ENCODE measurements around the gene PPP2R2C.

Gene PPP2R2C

DNA sequence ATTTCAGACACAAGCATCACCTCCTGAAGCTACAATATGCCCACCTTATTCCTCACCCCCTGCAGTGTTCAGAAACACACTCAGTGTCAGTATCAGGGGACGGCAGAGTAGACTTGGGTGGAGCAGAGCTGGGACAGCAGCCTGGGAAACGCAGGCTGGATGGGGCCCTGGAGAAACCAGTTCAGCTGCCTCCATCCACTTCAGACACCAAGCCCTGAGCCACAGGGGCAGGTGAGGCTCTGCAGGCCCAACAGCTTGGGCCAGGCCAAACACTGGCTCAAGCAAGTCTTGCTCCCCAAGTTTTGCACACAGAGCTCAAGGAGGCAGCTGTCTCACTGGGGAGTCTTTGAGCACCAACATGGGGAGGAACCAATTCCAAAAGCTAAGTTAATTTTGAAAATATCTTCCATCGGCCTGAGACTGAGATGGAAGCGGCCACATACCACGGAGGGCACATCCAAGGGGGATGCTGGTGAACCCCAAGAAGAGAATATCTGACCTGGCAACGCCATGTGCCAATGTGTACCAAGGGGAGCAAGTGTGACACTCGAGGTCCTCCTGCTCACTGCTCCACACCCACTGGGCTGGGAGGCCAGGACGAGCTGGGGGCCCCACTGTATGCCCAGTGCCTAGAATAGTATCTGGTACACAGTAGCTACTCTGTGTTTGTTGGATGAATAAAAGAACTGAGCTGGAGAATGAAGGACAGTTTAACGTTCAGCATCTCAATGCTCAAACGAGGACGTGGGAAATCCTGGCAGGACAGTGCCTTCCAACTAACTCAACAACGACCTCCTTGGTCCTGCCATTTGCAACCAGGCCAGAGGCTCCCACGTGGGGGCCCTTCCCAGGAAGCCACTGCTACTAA lies 45.6 kb downstream of the PPP2R2C start:
- Histone ChIP-seq H3K9me3 (ENCODE audit: insufficient read depth, low read depth, low read length) (no peaks in the 10 kb centered on the region), H3K27me3 (ENCODE audit: insufficient read depth, low read length) (no peaks in the 10 kb centered on the region), H3K9ac (ENCODE audit: low read depth, low read length) (no peak overlapping the region), H3K4me1 (ENCODE audit: insufficient read depth, low read length) (no peaks in the 10 kb centered on the region), H3K4me3 (ENCODE audit: low read length) (no peak overlapping the region), H3K36me3 (ENCODE audit: insufficient read depth, low read depth, low read length) (no peaks in the 10 kb centered on the region), H3K27ac (ENCODE audit: low read length) (no peak overlapping the region)

DNA sequence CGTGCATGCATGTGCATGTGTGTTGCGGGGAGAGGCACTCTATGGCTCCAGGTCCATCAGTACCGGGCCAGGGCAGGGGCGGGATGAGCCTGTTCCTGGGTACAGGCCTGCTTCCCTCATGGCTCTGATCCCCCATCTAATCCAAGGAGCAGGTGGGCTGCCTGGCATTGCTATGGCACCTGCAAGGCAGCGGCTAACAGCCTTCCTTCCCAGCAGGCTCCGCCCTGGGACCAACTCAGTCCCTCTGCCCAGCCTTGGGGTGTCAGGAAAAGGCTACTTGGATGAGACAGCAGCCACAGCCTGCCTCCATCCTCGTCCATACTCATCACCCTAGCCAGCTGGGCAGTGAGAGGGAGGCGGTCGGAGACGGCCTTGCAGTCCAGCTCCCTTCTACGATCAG lies 46.5 kb downstream of the PPP2R2C start:
- H3K27ac ChIP-seq (ENCODE audit: low read length): no peak overlapping the region
- H3K9me3 ChIP-seq (ENCODE audit: insufficient read depth, low read depth, low read length): no peaks in the 10 kb centered on the region
- H3K27me3 ChIP-seq (ENCODE audit: insufficient read depth, low read length): no peaks in the 10 kb centered on the region
- H3K9ac ChIP-seq (ENCODE audit: low read depth, low read length): no peak overlapping the region
- H3K4me3 ChIP-seq (ENCODE audit: low read length): no peak overlapping the region
- H3K4me1 ChIP-seq (ENCODE audit: insufficient read depth, low read length): no peaks in the 10 kb centered on the region
- no peaks in the 10 kb centered on the region for H3K36me3 ChIP-seq (ENCODE audit: insufficient read depth, low read depth, low read length)

DNA sequence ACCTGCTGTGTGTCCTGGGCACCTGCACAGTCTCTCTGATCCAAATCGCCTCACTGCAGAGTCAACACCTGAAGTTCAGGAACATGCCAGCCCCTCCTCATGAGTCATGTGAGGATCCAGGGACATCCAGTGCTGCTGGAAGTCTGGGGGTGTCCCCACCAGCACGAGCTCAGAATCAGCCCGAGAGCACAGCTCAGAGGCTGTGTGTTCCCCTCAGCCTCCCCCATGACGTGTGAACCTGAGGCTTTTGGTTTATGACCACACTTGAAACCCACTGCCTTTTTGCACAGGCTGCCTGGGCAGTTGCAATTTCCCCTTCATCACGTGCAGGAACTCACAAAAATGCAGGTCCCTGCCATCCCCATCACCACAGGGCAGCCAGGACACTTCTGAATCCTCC lies 47.1 kb downstream of the PPP2R2C start:
- Histone ChIP-seq H3K27ac (ENCODE audit: low read length) (no peak overlapping the region), H3K36me3 (ENCODE audit: insufficient read depth, low read depth, low read length) (no peaks in the 10 kb centered on the region), H3K27me3 (ENCODE audit: insufficient read depth, low read length) (no peaks in the 10 kb centered on the region), H3K9me3 (ENCODE audit: insufficient read depth, low read depth, low read length) (no peaks in the 10 kb centered on the region), H3K9ac (ENCODE audit: low read depth, low read length) (no peak overlapping the region), H3K4me3 (ENCODE audit: low read length) (no peak overlapping the region), H3K4me1 (ENCODE audit: insufficient read depth, low read length) (no peaks in the 10 kb centered on the region)

DNA sequence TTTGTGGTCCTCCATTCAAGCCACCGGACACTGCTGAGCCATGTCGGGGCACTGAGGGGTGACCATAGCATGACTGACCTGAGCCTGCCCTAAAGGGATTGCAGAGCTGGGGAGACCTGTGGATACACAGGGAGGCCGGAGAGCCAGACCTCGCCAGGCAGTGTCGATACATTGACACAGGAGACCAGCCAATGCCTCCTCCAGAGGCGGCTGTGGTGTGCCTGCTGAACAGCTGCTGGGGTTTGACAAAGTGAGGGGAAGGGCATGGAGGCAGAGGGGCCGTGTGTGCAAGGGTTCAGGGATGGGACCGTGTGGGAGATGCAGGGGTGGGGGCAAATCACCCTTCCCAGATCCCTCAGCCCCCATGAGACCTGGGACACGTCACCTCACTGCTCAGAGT lies 48.0 kb downstream of the PPP2R2C start:
- Histone ChIP-seq H3K27ac (ENCODE audit: low read length) (no peak overlapping the region), H3K4me3 (ENCODE audit: low read length) (no peak overlapping the region), H3K27me3 (ENCODE audit: insufficient read depth, low read length) (no peaks in the 10 kb centered on the region), H3K9ac (ENCODE audit: low read depth, low read length) (no peak overlapping the region), H3K36me3 (ENCODE audit: insufficient read depth, low read depth, low read length) (no peaks in the 10 kb centered on the region), H3K4me1 (ENCODE audit: insufficient read depth, low read length) (no peaks in the 10 kb centered on the region), H3K9me3 (ENCODE audit: insufficient read depth, low read depth, low read length) (no peaks in the 10 kb centered on the region)

DNA sequence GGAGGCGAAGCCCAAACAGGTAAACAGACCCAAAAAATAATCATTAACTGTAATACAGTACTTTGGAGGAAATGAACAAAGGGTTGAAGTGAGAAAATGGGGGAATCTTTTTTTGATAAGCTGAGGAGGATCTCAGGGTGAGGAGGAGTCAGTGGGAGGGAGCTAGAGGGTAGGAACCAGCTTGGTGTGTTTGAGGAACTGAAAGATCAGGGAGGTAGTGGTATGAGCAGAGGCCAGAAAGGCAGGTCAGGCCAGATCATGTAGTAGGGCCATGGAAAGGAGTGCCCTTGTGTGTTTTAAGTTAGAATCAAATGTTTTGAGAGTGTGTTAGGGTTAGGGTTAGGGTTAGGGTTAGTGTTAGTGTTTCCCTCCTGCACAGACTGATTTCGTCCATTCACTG lies 48.8 kb downstream of the PPP2R2C start:
- no peaks in the 10 kb centered on the region for H3K36me3 ChIP-seq (ENCODE audit: insufficient read depth, low read depth, low read length)
- no peaks in the 10 kb centered on the region for H3K9me3 ChIP-seq (ENCODE audit: insufficient read depth, low read depth, low read length)
- H3K4me1 ChIP-seq (ENCODE audit: insufficient read depth, low read length): no peaks in the 10 kb centered on the region
- no peak overlapping the region for H3K4me3 ChIP-seq (ENCODE audit: low read length)
- no peak overlapping the region for H3K9ac ChIP-seq (ENCODE audit: low read depth, low read length)
- H3K27ac ChIP-seq (ENCODE audit: low read length): no peak overlapping the region
- H3K27me3 ChIP-seq (ENCODE audit: insufficient read depth, low read length): no peaks in the 10 kb centered on the region

DNA sequence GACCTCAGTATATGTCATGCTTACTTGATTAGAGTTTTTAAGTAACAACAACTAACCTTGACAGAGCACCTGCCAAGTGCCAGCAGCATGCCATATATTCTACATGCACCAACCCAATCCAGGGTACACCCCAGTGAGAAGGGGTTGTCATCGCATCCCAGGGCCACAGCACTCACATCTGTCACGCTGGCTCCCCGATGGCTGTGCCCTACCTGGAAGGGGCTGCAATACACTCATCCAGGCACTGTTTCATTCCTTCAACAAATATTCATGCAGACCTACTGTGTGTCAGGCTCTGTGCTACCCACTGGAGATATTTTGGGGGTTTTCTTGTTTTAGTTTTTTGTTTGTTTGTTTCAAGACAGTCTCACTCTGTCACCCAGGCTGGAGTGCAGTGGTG lies 49.5 kb downstream of the PPP2R2C start:
- no peak overlapping the region for H3K4me3 ChIP-seq (ENCODE audit: low read length)

DNA sequence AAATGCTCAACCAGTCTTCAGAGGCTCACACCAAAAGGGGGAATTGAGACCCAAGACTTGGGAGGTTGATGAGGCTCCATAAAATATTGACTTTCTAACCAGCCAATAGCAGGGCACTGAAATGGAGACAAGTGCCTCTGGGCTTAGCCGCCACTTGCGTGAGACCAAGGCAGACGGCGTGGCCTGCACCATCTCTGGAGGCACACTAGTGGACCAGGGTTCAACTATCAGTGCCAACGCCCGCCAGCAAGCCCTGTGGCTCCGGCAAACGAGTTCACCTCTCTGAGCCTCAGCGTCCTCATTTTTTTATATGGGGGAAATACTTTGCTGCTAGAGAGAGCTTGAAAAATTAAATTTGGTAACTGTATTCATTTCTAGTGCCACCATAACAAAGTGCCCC lies 50.3 kb downstream of the PPP2R2C start:
- no peaks in the 10 kb centered on the region for H3K4me1 ChIP-seq (ENCODE audit: insufficient read depth, low read length)

More for the DNA sequence above, 49.5 kb downstream of the PPP2R2C start:
- Histone ChIP-seq H3K9me3 (ENCODE audit: insufficient read depth, low read depth, low read length) (no peaks in the 10 kb centered on the region), H3K4me1 (ENCODE audit: insufficient read depth, low read length) (no peaks in the 10 kb centered on the region), H3K27ac (ENCODE audit: low read length) (no peak overlapping the region), H3K36me3 (ENCODE audit: insufficient read depth, low read depth, low read length) (no peaks in the 10 kb centered on the region), H3K9ac (ENCODE audit: low read depth, low read length) (no peak overlapping the region), H3K27me3 (ENCODE audit: insufficient read depth, low read length) (no peaks in the 10 kb centered on the region)

DNA sequence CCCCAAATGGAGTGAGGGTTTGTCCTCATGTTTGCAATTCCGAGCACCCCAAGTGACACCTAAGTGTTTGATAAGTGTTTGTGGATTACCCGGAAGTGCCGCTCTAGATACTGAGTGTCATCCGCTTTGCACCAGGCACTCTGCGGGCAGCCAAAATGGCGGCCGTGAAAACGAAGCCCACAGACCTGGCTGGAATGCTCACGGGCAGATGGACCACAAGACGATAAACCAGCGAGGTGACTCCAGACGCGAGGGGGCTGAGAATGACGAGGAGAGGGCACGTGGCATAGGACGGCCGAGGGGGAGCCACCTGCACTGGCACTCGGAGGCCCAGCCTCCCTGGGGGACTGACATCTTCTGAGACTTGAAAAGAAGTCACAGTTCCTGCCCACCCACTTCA lies 51.0 kb downstream of the PPP2R2C start:
- no peaks in the 10 kb centered on the region for H3K27me3 ChIP-seq (ENCODE audit: insufficient read depth, low read length)
- H3K4me3 ChIP-seq (ENCODE audit: low read length): no peak overlapping the region
- no peaks in the 10 kb centered on the region for H3K36me3 ChIP-seq (ENCODE audit: insufficient read depth, low read depth, low read length)
- H3K9ac ChIP-seq (ENCODE audit: low read depth, low read length): no peak overlapping the region
- H3K4me1 ChIP-seq (ENCODE audit: insufficient read depth, low read length): no peaks in the 10 kb centered on the region
- H3K9me3 ChIP-seq (ENCODE audit: insufficient read depth, low read depth, low read length): no peaks in the 10 kb centered on the region
- H3K27ac ChIP-seq (ENCODE audit: low read length): no peak overlapping the region

More for the DNA sequence above, 50.3 kb downstream of the PPP2R2C start:
- Histone ChIP-seq H3K9ac (ENCODE audit: low read depth, low read length) (no peak overlapping the region), H3K4me3 (ENCODE audit: low read length) (no peak overlapping the region), H3K36me3 (ENCODE audit: insufficient read depth, low read depth, low read length) (no peaks in the 10 kb centered on the region), H3K27me3 (ENCODE audit: insufficient read depth, low read length) (no peaks in the 10 kb centered on the region), H3K27ac (ENCODE audit: low read length) (no peak overlapping the region), H3K9me3 (ENCODE audit: insufficient read depth, low read depth, low read length) (no peaks in the 10 kb centered on the region)

DNA sequence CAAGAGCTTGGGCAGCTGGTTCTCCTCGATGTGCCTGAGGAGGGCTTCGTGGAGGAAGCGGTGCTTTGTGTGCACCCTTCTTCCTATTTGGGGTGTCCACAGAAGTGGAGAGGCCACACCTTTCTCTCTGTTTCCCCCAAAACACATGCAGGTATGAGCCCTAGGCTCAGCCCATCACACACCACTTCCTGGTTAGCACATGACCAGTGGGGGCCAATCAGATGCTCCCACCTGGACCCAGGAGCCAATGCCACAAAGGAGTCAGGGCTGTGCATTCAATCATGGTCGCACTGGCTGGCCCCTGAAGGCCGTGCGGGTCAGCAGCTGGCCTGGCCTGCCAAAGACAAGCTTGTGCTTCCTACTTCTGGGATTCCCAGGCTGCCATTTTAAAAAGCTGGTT lies 51.4 kb downstream of the PPP2R2C start:
- H3K9me3 ChIP-seq (ENCODE audit: insufficient read depth, low read depth, low read length): no peaks in the 10 kb centered on the region
- no peaks in the 10 kb centered on the region for H3K36me3 ChIP-seq (ENCODE audit: insufficient read depth, low read depth, low read length)
- H3K27ac ChIP-seq (ENCODE audit: low read length): no peak overlapping the region
- H3K4me3 ChIP-seq (ENCODE audit: low read length): no peak overlapping the region
- H3K9ac ChIP-seq (ENCODE audit: low read depth, low read length): no peak overlapping the region
- no peaks in the 10 kb centered on the region for H3K27me3 ChIP-seq (ENCODE audit: insufficient read depth, low read length)
- no peaks in the 10 kb centered on the region for H3K4me1 ChIP-seq (ENCODE audit: insufficient read depth, low read length)

DNA sequence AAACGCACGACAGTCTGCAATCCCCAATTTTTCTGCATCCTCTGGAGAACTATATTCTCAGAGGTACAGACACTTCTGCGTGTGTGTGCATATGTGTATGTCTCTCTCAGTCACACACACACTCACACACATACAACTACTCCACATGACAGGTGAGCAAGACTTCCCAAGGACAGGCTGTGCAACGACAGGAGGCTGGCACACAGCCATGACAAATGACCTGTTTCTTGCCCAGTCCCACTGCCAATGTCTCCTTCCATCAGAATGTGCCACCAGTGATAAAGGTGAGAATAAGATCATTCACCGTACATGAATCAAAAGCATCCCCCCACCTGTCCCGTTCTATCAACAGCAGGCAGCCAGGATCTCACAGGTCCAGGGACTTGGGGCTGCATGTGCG lies 52.4 kb downstream of the PPP2R2C start:
- Histone ChIP-seq H3K4me1 (ENCODE audit: insufficient read depth, low read length) (peaks cover 2% of the 10 kb centered on the region; the same call in 1 of the 2 replicates), H3K27ac (ENCODE audit: low read length) (no peak overlapping the region), H3K9me3 (ENCODE audit: insufficient read depth, low read depth, low read length) (no peaks in the 10 kb centered on the region), H3K27me3 (ENCODE audit: insufficient read depth, low read length) (no peaks in the 10 kb centered on the region), H3K4me3 (ENCODE audit: low read length) (no peak overlapping the region), H3K36me3 (ENCODE audit: insufficient read depth, low read depth, low read length) (no peaks in the 10 kb centered on the region), H3K9ac (ENCODE audit: low read depth, low read length) (no peak overlapping the region)

DNA sequence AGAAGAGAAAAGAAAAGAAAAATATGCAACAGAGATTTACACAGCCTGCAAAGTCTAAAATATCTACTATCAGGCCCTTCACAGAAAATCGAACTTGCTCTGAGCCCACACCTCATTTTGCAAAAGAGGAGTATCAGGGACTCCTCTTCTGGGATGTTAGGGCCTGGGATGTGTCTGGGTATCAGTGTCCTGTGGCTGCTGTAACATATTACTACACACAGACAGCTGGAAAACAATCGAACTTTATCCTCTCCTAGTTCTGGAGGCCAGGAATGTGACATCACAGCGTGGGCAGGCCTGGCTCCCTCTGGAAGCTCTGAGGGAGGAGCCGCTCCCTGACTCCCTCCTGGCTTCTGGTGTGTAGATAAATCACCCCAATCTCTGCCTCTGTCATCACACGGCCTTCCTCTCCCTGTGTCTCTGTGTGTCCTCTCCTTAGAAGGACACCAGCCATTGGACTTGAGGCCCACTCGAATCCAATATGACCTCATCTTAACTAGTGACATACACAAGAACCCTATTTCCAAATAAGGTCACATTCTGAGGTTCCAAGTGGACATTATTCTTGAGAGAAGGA lies 52.9 kb downstream of the PPP2R2C start:
- H3K36me3 ChIP-seq (ENCODE audit: insufficient read depth, low read depth, low read length): no peaks in the 10 kb centered on the region
- no peak overlapping the region for H3K27ac ChIP-seq (ENCODE audit: low read length)
- H3K4me3 ChIP-seq (ENCODE audit: low read length): no peak overlapping the region
- H3K9ac ChIP-seq (ENCODE audit: low read depth, low read length): no peak overlapping the region
- no peaks in the 10 kb centered on the region for H3K9me3 ChIP-seq (ENCODE audit: insufficient read depth, low read depth, low read length)
- no peaks in the 10 kb centered on the region for H3K27me3 ChIP-seq (ENCODE audit: insufficient read depth, low read length)
- peaks cover 2% of the 10 kb centered on the region; the same call in 1 of the 2 replicates for H3K4me1 ChIP-seq (ENCODE audit: insufficient read depth, low read length)

DNA sequence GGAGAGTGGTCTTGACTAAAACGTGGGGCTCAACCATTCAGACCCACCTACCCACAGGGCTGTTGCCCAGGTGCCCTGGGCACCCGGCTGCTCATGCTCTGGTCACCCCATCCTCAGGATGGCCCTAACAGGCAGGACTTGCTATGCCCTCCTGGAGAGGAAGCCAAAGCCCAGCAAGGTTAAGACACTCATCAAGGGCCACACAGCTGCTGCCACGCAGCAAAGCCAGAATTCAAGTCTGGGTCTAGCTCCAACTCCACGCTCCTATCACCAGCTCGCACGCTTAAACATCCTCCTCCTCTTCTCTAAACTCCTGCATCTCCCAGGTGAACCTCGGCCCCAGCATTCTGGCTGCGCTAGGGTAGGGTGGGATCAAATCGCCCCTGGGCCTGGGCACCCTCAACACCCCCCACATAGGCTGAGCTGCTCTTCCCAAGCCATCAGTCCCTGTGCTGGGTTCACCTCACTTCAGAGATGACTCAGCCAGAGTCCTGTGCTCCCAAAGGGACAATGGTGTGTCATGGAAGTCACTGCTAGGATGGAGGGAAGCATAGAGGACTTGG lies 54.1 kb downstream of the PPP2R2C start:
- Histone ChIP-seq H3K27me3 (ENCODE audit: insufficient read depth, low read length) (no peaks in the 10 kb centered on the region), H3K9ac (ENCODE audit: low read depth, low read length) (no peak overlapping the region), H3K27ac (ENCODE audit: low read length) (no peak overlapping the region), H3K4me1 (ENCODE audit: insufficient read depth, low read length) (peaks cover 2% of the 10 kb centered on the region; the same call in 1 of the 2 replicates), H3K9me3 (ENCODE audit: insufficient read depth, low read depth, low read length) (no peaks in the 10 kb centered on the region), H3K36me3 (ENCODE audit: insufficient read depth, low read depth, low read length) (no peaks in the 10 kb centered on the region), H3K4me3 (ENCODE audit: low read length) (no peak overlapping the region)

Data from iPS-20b (cell line).